ENCODE measurements around the gene CMYA5.

DNA sequence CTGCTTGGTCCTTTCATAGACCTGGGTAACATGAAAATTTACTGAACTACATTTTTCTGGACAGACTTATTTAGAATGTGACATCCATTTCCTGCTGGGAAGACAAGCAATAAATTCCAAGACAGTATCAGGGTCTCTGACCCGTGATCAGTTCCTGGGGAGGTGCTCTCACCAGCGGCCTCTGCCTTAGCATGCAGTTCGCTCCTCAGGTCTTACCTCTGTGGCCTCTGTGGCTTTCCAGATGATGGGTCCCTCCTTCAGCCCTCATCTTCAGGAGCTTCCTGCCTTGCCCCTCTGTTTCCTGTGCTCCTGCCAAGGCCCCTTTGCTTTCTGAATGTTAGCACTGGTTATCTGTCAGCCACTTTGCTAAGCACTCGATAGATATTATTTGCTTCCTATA is 66.4 kb downstream of the CMYA5 start:
- TF ChIP-seq, protein P1, sequence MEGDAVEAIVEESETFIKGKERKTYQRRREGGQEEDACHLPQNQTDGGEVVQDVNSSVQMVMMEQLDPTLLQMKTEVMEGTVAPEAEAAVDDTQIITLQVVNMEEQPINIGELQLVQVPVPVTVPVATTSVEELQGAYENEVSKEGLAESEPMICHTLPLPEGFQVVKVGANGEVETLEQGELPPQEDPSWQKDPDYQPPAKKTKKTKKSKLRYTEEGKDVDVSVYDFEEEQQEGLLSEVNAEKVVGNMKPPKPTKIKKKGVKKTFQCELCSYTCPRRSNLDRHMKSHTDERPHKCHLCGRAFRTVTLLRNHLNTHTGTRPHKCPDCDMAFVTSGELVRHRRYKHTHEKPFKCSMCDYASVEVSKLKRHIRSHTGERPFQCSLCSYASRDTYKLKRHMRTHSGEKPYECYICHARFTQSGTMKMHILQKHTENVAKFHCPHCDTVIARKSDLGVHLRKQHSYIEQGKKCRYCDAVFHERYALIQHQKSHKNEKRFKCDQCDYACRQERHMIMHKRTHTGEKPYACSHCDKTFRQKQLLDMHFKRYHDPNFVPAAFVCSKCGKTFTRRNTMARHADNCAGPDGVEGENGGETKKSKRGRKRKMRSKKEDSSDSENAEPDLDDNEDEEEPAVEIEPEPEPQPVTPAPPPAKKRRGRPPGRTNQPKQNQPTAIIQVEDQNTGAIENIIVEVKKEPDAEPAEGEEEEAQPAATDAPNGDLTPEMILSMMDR (IDR thresholded peaks at IDR 0.05; ENCODE audit: low read depth, low read length), result no peak
- no peak for TF ChIP-seq EZH2phosphoT487 (IDR thresholded peaks at IDR 0.05; ENCODE audit: low read depth)
